Endothelial cell of umbilical vein (primary cell): Measurements from ENCODE around the gene FAM13B.

Experiments used
- CTCF ChIP-seq, 2 donors: IDR thresholded peaks; 1 replicate in 1 of 2; 2 replicates in 1 of 2; pipeline ENCODE4 v1.5.1; 2011; ENCODE audit warnings: low read length in 2 of 2, mild to moderate bottlenecking in 2 of 2, moderate library complexity in 2 of 2, control low read depth in 1 of 2, inconsistent platforms in 1 of 2, low read depth in 1 of 2; ENCODE audit not compliant: insufficient read depth in 1 of 2; ENCODE audit errors: extremely low read depth in 1 of 2
- EZH2 ChIP-seq: IDR thresholded peaks from 2 replicates; pipeline ENCODE4 v1.6.1; 2012; ENCODE audit warnings: borderline replicate concordance, low read depth, mild to moderate bottlenecking, moderate library complexity, low read length, inconsistent platforms; ENCODE audit not compliant: severe bottlenecking
- GATA2 ChIP-seq: IDR thresholded peaks from 2 replicates; pipeline ENCODE4 v1.7.0; 2011; ENCODE audit warnings: low read depth, mild to moderate bottlenecking, moderate library complexity, mixed read lengths, low read length; ENCODE audit not compliant: insufficient read length, insufficient read depth
- JUN ChIP-seq: IDR thresholded peaks from 2 replicates; pipeline ENCODE4 v1.6.1; 2011; ENCODE audit warnings: borderline replicate concordance, low read depth; ENCODE audit not compliant: insufficient read length, insufficient read depth
- POLR2A ChIP-seq: IDR thresholded peaks from 2 replicates; pipeline ENCODE4 v1.6.1; 2012; ENCODE audit warnings: low read depth, mild to moderate bottlenecking, control low read depth, low read length

GRCh38 chr5:138035605-138036537 is 3.0 kb upstream of the FAM13B start:
- TF ChIP-seq CTCF (IDR thresholded peaks at IDR 0.05; ENCODE audit: extremely low read depth in 1 of 2, insufficient read depth in 1 of 2, low read depth in 1 of 2, low read length in 2 of 2) (peak; percentile 74 to 84), EZH2 (no peak), POLR2A (no peak), JUN (no peak), GATA2 (no peak)
